ENCODE data around the gene SIDT2.

Gene SIDT2

GRCh38 chr11:117222991-117223740 lies 44.6 kb downstream of the SIDT2 start:
- no peak for DNase-seq (ENCODE audit: low read depth)

- DNase-seq (ENCODE audit: low read depth): no peak
Measured at GRCh38 chr11:117223741-117224689, 45.5 kb downstream of the SIDT2 start.

GRCh38 chr11:117225553-117226170 lies 47.1 kb downstream of the SIDT2 start:
- DNase-seq (ENCODE audit: low read depth): no peak

DNA sequence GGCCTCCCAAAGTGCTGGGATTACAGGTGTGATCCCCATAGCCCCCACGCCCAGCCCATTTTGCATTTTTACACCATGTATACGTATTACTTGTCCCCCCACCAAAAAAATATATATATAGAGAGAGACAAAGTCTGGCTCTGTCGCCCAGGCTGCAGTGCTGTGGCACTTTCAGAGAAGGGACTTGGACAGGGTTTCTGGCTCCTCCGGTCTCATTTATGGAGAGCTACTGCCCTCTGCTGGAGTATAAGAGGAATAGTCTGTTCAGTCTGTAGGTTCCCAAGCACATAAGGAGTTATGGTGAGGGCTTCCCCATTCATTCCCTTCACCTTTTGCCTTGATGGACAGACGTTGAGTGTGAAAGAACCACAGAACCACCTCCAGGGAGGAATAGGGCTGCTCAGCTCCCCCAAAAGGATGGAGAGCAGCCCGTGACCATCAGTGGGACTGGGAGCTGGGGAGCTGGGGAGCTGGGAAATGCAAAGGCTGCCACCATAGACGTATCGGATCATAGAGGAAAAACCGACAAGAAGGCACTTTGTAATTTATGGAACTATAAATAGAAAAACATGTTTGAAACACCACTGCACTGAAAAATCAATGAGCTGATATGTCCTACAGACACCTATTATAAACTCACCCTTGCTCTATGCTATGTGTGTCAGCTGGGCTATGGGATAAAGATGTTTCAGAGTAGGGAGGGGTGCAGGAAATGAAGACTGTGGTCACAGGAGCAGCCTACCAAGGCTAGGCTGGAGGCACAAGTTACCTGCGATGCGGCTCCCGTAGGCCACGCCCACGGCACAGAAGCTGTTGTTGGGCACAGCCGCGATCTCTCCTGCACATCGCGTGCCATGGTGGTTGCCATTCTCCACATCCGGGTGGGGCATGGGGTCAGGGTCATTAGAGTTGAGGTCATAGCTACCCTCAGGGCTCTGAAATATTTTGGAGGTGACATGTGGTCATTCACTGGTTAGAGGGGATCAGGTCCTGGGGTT lies 48.1 kb downstream of the SIDT2 start:
- peak; percentile 85 for DNase-seq (ENCODE audit: low read depth)

DNA sequence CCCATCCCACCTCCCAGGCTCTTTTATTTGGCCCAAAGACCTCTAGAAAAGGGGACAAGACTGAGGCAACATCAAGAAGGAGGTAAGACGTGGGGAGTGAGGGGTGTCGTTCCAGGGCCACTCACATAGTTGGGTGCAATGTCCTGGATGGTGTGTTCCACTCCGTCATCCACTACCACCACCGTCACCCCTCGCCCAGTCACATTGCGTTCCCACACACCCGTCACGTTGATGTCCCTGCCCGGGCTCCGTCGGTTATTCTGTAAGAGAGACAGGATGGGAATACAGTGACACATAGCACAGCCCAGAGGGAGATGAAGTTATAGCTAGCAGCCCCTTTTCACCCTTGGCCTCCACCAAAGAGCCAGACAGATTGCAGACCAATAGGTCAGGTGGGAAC lies 49.5 kb downstream of the SIDT2 start:
- no peak for DNase-seq (ENCODE audit: low read depth)

DNA sequence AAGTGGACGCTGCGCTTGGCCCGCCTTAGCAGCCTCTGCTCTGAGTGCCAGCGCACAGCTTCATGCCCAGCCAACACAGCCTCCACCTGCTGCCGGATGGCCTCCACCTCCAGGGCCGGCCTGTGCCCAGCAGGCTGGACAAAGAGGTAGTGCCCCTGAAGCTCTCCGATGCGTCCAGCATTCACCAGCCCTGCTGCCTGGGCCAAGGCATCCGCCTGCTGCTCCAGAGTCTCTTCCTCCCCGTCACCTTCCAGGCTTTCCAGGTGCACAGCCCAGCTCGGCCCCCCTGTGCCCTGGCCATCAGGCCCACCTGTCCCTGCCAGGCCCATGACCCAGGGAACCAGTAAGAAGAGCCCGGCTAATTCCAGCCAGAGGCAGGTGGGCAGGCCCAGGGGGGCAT lies 50.9 kb downstream of the SIDT2 start:
- DNase-seq (ENCODE audit: low read depth): no peak

- no peak for DNase-seq (ENCODE audit: low read depth)
Measured at GRCh38 chr11:117229931-117230285, 51.4 kb downstream of the SIDT2 start.

DNA sequence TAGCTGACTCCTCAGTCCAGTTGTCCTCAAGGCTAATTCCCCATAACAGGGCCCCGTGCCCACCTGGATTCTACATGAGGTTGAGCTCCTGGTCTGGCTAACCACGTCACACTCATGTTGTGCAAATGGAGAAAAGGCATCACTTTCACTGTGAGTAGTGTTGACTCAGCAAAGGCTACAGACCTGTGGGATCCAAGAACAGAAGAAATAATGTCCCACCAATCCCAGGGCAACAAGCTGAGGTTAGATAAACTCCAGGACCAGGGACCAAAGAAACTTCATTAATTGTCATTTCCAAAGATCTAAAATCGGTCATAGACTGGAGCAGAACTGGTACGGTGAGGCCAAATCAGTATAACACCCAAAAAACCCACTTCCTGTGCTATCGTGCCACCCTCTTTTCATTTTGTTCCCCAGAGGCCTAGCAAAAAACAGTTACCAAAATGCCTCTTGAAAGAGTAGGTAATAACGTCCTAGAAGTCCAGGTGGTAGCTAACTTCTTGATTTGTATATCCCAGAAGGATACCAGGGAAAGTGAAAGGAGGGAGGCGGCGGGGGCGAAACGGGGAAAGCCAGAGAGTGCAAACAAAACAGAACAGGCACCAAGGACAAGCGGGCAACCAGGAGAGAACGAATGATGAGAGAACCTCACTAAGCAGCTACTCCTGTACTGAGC lies 51.9 kb downstream of the SIDT2 start:
- no peak for DNase-seq (ENCODE audit: low read depth)

- DNase-seq (ENCODE audit: low read depth): no peak
Measured at GRCh38 chr11:117230999-117231841, 52.7 kb downstream of the SIDT2 start.

- DNase-seq (ENCODE audit: low read depth): no peak
Measured at GRCh38 chr11:117231842-117232091, 53.2 kb downstream of the SIDT2 start, which contains the start of gene PCSK7. Gene PCSK7, minus strand, starts transcription at chr11:117232073. Its CDS starts 2,229 bp downstream, at chr11:117229844.

GRCh38 chr11:117232092-117232878 lies 53.7 kb downstream of the SIDT2 start, which contains the start of gene RNF214:
Gene RNF214, plus strand, starts transcription at chr11:117232671. Its CDS starts 1,602 bp downstream, at chr11:117234273.
- peak; percentile 78 for DNase-seq (ENCODE audit: low read depth)

DNA sequence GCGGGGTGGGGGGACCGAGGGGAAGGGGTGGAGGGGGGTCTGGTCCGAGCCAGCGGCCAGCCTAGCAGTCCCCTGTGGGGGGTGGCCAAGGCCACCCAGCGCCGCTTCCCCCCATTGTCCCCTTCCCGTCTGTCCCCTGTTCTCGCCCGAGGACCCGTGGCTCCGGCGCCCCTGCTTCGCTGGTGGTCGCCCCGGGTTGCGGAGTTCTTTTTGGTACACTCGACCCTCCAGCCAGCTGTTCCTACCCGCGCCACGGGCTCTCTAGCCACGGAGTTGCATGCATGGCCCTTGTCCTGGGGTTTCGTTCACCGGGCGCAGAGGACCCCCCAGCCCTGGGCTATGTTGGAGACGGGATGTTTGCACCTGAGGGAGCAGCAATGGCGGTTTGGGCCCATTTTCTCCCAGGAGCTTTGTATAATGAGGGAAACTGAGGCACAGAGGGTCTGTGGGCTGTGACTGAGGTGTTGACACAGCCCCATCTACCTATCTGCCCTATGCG lies 54.4 kb downstream of the SIDT2 start:
- DNase-seq (ENCODE audit: low read depth): no peak

DNA sequence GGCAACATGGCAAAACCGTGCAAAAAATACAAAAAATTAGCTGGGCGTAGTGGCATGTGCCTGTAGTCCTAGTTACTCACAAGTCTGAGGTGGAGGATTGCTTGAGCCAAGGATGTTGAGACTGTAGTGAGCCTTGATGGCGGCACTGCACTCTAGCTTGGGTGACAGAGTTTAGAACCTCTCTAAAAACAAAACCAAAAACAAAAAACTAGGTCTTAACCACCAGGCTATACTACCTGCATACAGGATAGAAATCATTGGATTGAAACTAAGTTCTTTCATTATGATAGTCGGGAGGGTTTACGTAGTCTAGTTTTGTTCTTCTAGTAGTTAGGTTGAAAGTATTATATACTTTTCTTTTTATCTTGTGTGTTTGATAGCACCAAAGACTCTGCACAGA lies 59.7 kb downstream of the SIDT2 start:
- DNase-seq (ENCODE audit: low read depth): no peak

GRCh38 chr11:117239295-117239694 lies 60.8 kb downstream of the SIDT2 start:
- DNase-seq (ENCODE audit: low read depth): peak; percentile 98

All from EH (cell line).